GM18873 (cell line): ENCODE results near the gene INHBE.

Source experiments
- ATAC-seq: cut with Tn5 transposase; IDR thresholded peaks from one replicate; pipeline ENCODE4 v1.9.1; 2021; ENCODE audit warnings: mild to moderate bottlenecking, moderate library complexity, moderate number of reproducible peaks; ENCODE audit not compliant: unreplicated experiment, low FRiP score

The INHBE gene

GRCh38 chr12:57473886-57474285 is 18.8 kb downstream of the INHBE start:
- no peak for ATAC-seq

GRCh38 chr12:57474430-57474829 is 19.3 kb downstream of the INHBE start:
- ATAC-seq: no peak

GRCh38 chr12:57474862-57475261 is 19.8 kb downstream of the INHBE start:
- ATAC-seq: no peak

- no peak for ATAC-seq
These were observed 20.4 kb downstream of the INHBE start for GRCh38 chr12:57475271-57476161.

GRCh38 chr12:57476162-57476992 is 21.3 kb downstream of the INHBE start:
- ATAC-seq: no peak

- no peak for ATAC-seq
These were observed 22.0 kb downstream of the INHBE start for GRCh38 chr12:57476993-57477709.

- no peak for ATAC-seq
These were observed 22.9 kb downstream of the INHBE start for GRCh38 chr12:57477710-57478681.

GRCh38 chr12:57479043-57479375 is 23.9 kb downstream of the INHBE start:
- no peak for ATAC-seq

GRCh38 chr12:57479376-57480115 is 24.4 kb downstream of the INHBE start, which contains the start of gene ARHGAP9:
TSS of gene ARHGAP9 (minus strand) at chr12:57479866. CDS start at chr12:57479406, 460 bp downstream.
- peak; percentile 38 for ATAC-seq

- no peak for ATAC-seq
These were observed 26.6 kb downstream of the INHBE start for GRCh38 chr12:57481671-57482070.

GRCh38 chr12:57483466-57483865 is 28.4 kb downstream of the INHBE start:
- no peak for ATAC-seq

- ATAC-seq: no peak
These were observed 30.6 kb downstream of the INHBE start for GRCh38 chr12:57485695-57486094.

GRCh38 chr12:57487055-57487596 is 32.0 kb downstream of the INHBE start:
- ATAC-seq: no peak

- ATAC-seq: peak; percentile 96
These were observed 32.7 kb downstream of the INHBE start, which contains the start of gene MARS1 for GRCh38 chr12:57487597-57488401. TSS of gene MARS1 (plus strand) at chr12:57488068. CDS start at chr12:57488091, 23 bp downstream.

GRCh38 chr12:57488402-57489156 is 33.5 kb downstream of the INHBE start:
- ATAC-seq: no peak

GRCh38 chr12:57489157-57489641 is 34.1 kb downstream of the INHBE start:
- ATAC-seq: no peak

GRCh38 chr12:57490126-57490525 is 35.0 kb downstream of the INHBE start:
- no peak for ATAC-seq
